ENCODE measurements around the gene DRD4.

The DRD4 gene

GRCh38 chr11:611001-611996 lies 25.8 kb upstream of the DRD4 start:
- DNase-seq: no peak

- no peak for DNase-seq
Observed at GRCh38 chr11:612201-612960, 24.7 kb upstream of the DRD4 start.

- DNase-seq: no peak
Observed at GRCh38 chr11:612961-613300, 24.1 kb upstream of the DRD4 start.

GRCh38 chr11:613369-613968 lies 23.6 kb upstream of the DRD4 start:
- DNase-seq: peak; percentile 71

GRCh38 chr11:614021-614622 lies 22.9 kb upstream of the DRD4 start:
- DNase-seq: no peak

GRCh38 chr11:614623-615503 lies 22.2 kb upstream of the DRD4 start:
- no peak for DNase-seq

- DNase-seq: peak; percentile 92
Observed at GRCh38 chr11:615504-616319, 21.4 kb upstream of the DRD4 start, which contains the start of gene IRF7. Gene IRF7 (minus strand): TSS chr11:615950. CDS start chr11:615364, 586 bp downstream.

- DNase-seq: no peak
Observed at GRCh38 chr11:616320-617198, 20.5 kb upstream of the DRD4 start.

- no peak for DNase-seq
Observed at GRCh38 chr11:617199-617911, 19.7 kb upstream of the DRD4 start.

- no peak for DNase-seq
Observed at GRCh38 chr11:617912-618682, 19.0 kb upstream of the DRD4 start.

GRCh38 chr11:618856-619627 lies 18.0 kb upstream of the DRD4 start:
- DNase-seq: no peak

GRCh38 chr11:619628-620050 lies 17.4 kb upstream of the DRD4 start:
- no peak for DNase-seq

- no peak for DNase-seq
Observed at GRCh38 chr11:620201-620600, 16.9 kb upstream of the DRD4 start.

- DNase-seq: no peak
Observed at GRCh38 chr11:620935-621814, 15.9 kb upstream of the DRD4 start.

- no peak for DNase-seq
Observed at GRCh38 chr11:621838-622237, 15.2 kb upstream of the DRD4 start.

- DNase-seq: no peak
Observed at GRCh38 chr11:623349-623869, 13.7 kb upstream of the DRD4 start.
